Large intestine (tissue), 12 donors: Measurements from ENCODE around the gene PXYLP1. TPM values are rescaled to one million over a fixed set of nuclear protein-coding genes. Genes with fewer than 3 reads are reported as not detected.

Experiments
- DNase-seq, 2 donors: peaks; one replicate each; pipeline versions ENCODE4 v3.0.0 to v3.0.0-alpha.2; 2013
- H3K27ac ChIP-seq: one replicate; pipeline ENCODE4 v1.5.1; 2013; ENCODE audit warnings: low read length
- H3K27me3 ChIP-seq: 2 replicates; pipeline ENCODE4 v1.6.1; 2013; ENCODE audit warnings: low read length; ENCODE audit not compliant: control insufficient read depth, insufficient read depth
- H3K36me3 ChIP-seq: 2 replicates; pipeline ENCODE4 v1.6.1; 2013; ENCODE audit warnings: low read length; ENCODE audit not compliant: control insufficient read depth, insufficient read depth
- H3K4me1 ChIP-seq: one replicate; pipeline ENCODE4 v1.6.1; 2013; ENCODE audit warnings: low read length; ENCODE audit not compliant: control insufficient read depth, insufficient read depth
- H3K4me3 ChIP-seq: one replicate; pipeline ENCODE4 v1.5.1; 2013; ENCODE audit warnings: low read length
- H3K9me3 ChIP-seq: one replicate; pipeline ENCODE4 v1.6.1; 2013; ENCODE audit warnings: mild to moderate bottlenecking, low read depth, low read length, moderate library complexity; ENCODE audit not compliant: control insufficient read depth
- WGBS: methylation state at CpG from one replicate; pipeline ENCODE4 v1.1.5; 2013; ENCODE audit warnings: low lambda C conversion rate; ENCODE audit not compliant: insufficient coverage; 5-methylcytosine and 5-hydroxymethylcytosine counted together
- long read RNA-seq, 11 donors: transcript quantifications; one replicate each; lab custom pipeline, GENCODE V29; 2026
- polyA plus RNA-seq: library from polyadenylated mRNA; unstranded; fragments of 120-200 nt; gene quantifications from one replicate; pipeline ENCODE4 v1.2.1, GENCODE V29; 2013

The PXYLP1 gene
- 20.2 TPM for polyA plus RNA-seq
- long read RNA-seq, donor 1, transcript PXYLP1-201 (6 exons, 3,281 nt) = major isoform, 7 of 7 reads
- long read RNA-seq, donor 1, partial matches to known transcripts = 0 of 7 reads
- long read RNA-seq, donor 1, other reads (novel, unspliced or antisense) = 0 of 7 reads
- long read RNA-seq, donor 2, partial matches to known transcripts = 5 of 9 reads
- long read RNA-seq, donor 2, other reads (novel, unspliced or antisense) = 0 of 9 reads
- long read RNA-seq, donor 3 = 0 reads
- long read RNA-seq, donor 4 = 0 reads
- long read RNA-seq, donor 5, partial matches to known transcripts = 7 of 12 reads
- long read RNA-seq, donor 5, other reads (novel, unspliced or antisense) = 0 of 12 reads
- long read RNA-seq, donor 6, transcript PXYLP1-201 (6 exons, 3,281 nt) = major isoform, 7 of 7 reads
- long read RNA-seq, donor 6, partial matches to known transcripts = 0 of 7 reads
- long read RNA-seq, donor 6, other reads (novel, unspliced or antisense) = 0 of 7 reads
- long read RNA-seq, donor 7, transcript PXYLP1-201 (6 exons, 3,281 nt) = major isoform, 6 of 6 reads
- long read RNA-seq, donor 7, partial matches to known transcripts = 0 of 6 reads
- long read RNA-seq, donor 7, other reads (novel, unspliced or antisense) = 0 of 6 reads
- long read RNA-seq, donor 8, full-length matches to known transcripts = 6 of 6 reads
- long read RNA-seq, donor 8, partial matches to known transcripts = 0 of 6 reads
- long read RNA-seq, donor 8, other reads (novel, unspliced or antisense) = 0 of 6 reads
- long read RNA-seq, donor 9, full-length matches to known transcripts = 3 of 3 reads
- long read RNA-seq, donor 9, partial matches to known transcripts = 0 of 3 reads
- long read RNA-seq, donor 9, other reads (novel, unspliced or antisense) = 0 of 3 reads
- long read RNA-seq, donor 10, transcript PXYLP1-201 (6 exons, 3,281 nt) = major isoform, 5 of 5 reads
- long read RNA-seq, donor 10, partial matches to known transcripts = 0 of 5 reads
- long read RNA-seq, donor 10, other reads (novel, unspliced or antisense) = 0 of 5 reads
- long read RNA-seq, donor 11, partial matches to known transcripts = 0 of 6 reads
- long read RNA-seq, donor 11, other reads (novel, unspliced or antisense) = 0 of 6 reads

DNA sequence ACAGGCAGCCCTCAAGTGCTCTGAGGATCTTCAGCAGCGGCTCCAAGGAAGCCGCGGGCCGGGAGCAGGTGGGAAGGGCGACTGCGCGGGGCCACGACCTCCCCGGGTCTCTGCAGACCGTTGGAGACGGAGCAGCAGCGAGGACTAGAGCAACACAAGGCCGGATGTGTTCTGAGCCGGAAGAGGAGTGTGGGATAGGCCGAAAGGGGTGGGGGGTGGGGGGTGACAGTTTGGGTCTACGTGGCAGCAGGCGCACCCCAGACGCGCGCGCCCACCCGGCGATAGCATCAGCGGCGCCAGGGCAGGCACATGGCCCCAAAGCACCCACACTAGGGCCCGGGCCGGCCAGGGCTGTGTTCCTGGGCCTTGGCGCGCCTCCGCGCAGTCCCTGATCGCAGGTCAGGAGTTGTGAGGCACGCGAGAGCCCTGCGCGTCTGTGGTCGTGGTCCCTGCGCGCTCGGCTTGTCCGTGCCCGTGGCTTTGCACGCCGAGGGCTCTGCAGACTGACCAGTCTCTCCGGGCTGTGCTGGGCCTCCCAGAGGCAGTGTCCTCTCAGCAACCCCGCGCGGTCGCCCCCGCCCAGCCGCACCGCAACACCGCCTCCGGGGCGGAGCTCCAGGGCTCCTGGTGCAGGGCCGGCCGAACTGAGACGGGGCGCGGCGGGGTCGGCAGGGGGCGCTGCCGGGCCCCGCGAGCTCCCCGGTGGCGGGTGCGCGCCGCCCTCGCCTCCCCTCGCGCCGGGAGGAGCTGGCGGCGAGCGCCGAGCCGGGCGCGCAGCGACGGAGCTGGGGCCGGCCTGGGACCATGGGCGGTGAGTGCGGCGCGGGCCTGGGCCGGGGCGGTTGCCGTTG is at the start of gene PXYLP1:
TSS of gene PXYLP1 (plus strand) at position 725 of the 851 bp plus-strand sequence. CDS start 28,351 bp downstream, outside the sequence.
- DNase-seq = peak; percentile 88 to 95
- H3K36me3 ChIP-seq = no peaks in the 10 kb centered on the region
- peaks cover 4% of the 10 kb centered on the region for H3K9me3 ChIP-seq
- peak within 1 kb of the TSS; percentile 84 for H3K4me3 ChIP-seq
- WGBS = no CpG with 5 or more reads among the region's 92 CpGs
- H3K27me3 ChIP-seq = no peaks in the 10 kb centered on the region
- peaks cover 35% of the 10 kb centered on the region for H3K4me1 ChIP-seq
- H3K27ac ChIP-seq = peak within 1 kb of the TSS; percentile 72

DNA sequence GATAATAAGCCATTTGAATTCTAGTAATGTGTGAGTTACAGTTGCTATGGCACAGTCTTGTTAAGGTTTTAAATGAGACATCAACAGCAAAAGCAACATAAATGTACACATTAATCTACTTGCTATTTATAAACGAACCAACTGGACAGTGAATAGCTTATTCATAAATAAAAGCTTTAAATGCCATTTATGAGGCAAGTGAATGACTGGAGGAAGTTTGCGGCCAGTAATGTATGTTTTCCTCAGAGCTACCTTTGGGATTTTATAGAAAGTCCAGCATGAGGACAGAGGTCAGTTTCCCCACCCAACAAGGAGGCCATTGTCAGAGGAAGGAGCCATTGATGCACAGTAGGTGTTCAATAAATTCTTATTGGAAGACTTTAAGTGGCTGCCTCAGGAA is 48.0 kb upstream of the PXYLP1 start:
- H3K4me3 ChIP-seq = no peak overlapping the region
- DNase-seq = no peak
- no peak overlapping the region for H3K27ac ChIP-seq
- H3K4me1 ChIP-seq = no peaks in the 10 kb centered on the region
- no peaks in the 10 kb centered on the region for H3K9me3 ChIP-seq
- peaks cover 2% of the 10 kb centered on the region for H3K27me3 ChIP-seq
- H3K36me3 ChIP-seq = no peaks in the 10 kb centered on the region
- WGBS = 40% methylated on average over 1 of the region's 2 CpGs

DNA sequence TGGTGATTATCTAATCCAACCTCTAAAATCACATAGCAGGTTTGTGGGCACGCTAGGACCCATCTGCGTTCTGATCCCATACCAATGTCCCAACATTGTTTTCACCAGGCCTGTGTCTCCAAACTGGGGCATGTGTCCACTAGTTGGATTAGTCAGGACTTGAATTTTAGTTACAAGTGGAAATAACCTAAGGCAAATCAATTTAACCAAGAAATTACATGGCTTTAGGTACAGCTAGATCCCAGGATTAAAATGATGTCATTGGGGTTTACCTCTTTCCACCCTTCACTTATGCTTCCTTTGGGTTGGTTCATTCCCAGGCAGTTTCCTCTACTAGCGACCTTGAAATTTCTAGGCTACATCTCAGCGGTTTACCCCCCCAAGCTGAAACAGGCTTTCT is 47.2 kb upstream of the PXYLP1 start:
- DNase-seq = no peak
- H3K27me3 ChIP-seq = peaks cover 2% of the 10 kb centered on the region
- H3K9me3 ChIP-seq = no peaks in the 10 kb centered on the region
- H3K4me1 ChIP-seq = no peaks in the 10 kb centered on the region
- no peak overlapping the region for H3K27ac ChIP-seq
- no peak overlapping the region for H3K4me3 ChIP-seq
- WGBS = 57% methylated on average over 2 of the region's 4 CpGs
- no peaks in the 10 kb centered on the region for H3K36me3 ChIP-seq

DNA sequence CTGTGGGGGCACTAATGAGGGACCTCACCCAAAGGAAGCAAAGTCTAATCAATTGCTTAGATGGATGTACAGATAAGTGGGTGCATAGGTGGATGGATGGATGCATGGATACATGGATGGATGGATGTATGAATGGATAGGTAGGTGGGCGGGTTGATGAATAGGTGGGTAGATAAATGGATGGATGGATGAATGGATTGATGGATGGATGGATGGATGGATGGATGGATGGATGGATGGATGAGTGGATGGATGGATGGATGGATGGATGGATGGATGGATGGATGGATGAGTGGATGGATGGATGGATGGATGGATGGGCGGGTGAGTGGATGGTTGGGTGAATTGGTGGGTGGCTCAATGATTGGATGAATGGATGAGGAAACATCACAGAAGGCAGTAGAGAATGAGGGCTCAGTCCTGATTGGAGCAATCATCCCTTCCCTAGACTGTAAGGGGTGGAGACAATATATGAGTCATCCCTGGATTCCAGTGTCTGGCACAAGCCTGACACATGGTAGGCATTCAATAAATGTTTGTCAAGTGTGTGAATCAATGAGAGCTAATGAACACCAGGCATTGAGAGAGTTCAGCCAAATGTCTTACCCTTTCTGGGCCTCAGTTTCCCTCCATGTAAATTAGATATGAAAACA is 40.4 kb upstream of the PXYLP1 start:
- H3K36me3 ChIP-seq = no peaks in the 10 kb centered on the region
- no peak overlapping the region for H3K4me3 ChIP-seq
- 100% methylated on average over 1 of the region's 2 CpGs for WGBS
- no peak for DNase-seq
- peaks cover 12% of the 10 kb centered on the region for H3K27me3 ChIP-seq
- no peaks in the 10 kb centered on the region for H3K4me1 ChIP-seq
- no peaks in the 10 kb centered on the region for H3K9me3 ChIP-seq
- H3K27ac ChIP-seq = no peak overlapping the region

DNA sequence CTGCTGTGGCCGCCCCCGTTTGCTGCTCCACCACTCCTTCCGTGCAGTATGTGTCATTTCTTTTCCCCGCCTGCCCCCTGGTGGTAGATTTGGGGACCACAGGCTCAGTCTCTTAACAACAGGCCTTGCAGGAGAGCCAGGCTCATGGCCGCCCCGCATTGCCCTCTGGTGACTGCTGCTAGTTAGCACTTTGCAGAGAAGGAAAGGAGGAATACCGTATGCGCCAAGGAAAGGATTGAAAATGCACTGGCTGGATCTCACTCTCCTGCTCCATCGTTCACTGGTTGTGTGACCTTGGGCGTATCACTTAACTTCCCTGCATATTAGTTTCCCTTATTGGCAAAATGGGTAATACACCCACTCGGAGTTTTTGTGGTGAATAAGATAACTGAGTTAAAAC is 39.3 kb upstream of the PXYLP1 start:
- WGBS = no CpG with 5 or more reads among the region's 11 CpGs
- Histone ChIP-seq H3K4me3 (no peak overlapping the region), H3K27me3 (peaks cover 12% of the 10 kb centered on the region), H3K9me3 (no peaks in the 10 kb centered on the region), H3K4me1 (no peaks in the 10 kb centered on the region), H3K27ac (no peak overlapping the region), H3K36me3 (no peaks in the 10 kb centered on the region)
- peak; percentile 88 to 94 for DNase-seq

GRCh38 chr3:141193066-141193830 is 38.4 kb upstream of the PXYLP1 start:
- Histone ChIP-seq H3K9me3 (no peaks in the 10 kb centered on the region), H3K27me3 (peaks cover 10% of the 10 kb centered on the region), H3K27ac (no peak overlapping the region), H3K4me1 (no peaks in the 10 kb centered on the region), H3K4me3 (no peak overlapping the region), H3K36me3 (no peaks in the 10 kb centered on the region)
- 59% methylated on average over 4 of the region's 13 CpGs for WGBS
- DNase-seq = no peak

DNA sequence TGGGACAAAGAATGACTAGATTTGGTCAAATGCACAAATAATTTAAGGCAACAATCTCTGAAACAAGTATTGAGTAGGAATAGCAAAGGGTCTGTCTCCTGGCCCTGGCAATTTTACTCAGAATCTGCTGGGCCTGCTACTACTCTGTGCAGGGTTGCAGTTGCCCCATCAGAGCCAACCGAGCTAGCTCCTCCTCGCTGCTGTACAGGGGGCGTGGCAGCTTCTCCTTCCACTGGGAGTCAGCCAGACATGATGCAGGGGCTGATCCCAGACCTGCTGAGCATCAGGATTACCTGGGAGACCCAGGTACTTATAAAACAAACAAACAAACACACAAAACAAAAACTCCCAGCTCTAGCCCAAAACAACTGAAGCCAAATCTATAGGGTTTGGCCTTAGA is 30.5 kb upstream of the PXYLP1 start:
- Histone ChIP-seq H3K4me3 (no peak overlapping the region), H3K4me1 (peaks cover 4% of the 10 kb centered on the region), H3K9me3 (no peaks in the 10 kb centered on the region), H3K27me3 (no peaks in the 10 kb centered on the region), H3K27ac (no peak overlapping the region), H3K36me3 (no peaks in the 10 kb centered on the region)
- no CpG with 5 or more reads among the region's 3 CpGs for WGBS
- DNase-seq = no peak

DNA sequence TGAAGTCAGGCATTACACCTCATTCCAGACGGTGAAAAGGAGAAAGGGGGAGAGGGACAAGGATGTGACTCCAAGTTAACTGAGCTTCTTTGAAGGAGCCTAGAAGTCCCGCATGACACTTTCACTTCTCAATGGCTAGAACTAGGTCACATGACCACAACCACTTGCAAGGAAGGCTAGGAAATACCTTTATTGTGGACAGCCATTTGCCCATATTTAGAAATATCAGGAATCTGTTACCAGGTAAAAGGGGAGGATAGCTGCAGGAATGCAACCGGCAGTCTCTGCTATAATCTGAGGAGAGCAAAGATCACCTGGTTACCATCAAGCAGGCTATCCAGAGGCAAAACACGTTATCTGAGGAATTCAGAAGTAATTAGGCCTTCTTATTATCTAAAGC is 28.9 kb upstream of the PXYLP1 start:
- H3K9me3 ChIP-seq = no peaks in the 10 kb centered on the region
- peaks cover 4% of the 10 kb centered on the region for H3K4me1 ChIP-seq
- DNase-seq = peak; percentile 45 to 57
- H3K36me3 ChIP-seq = no peaks in the 10 kb centered on the region
- no peaks in the 10 kb centered on the region for H3K27me3 ChIP-seq
- no peak overlapping the region for H3K4me3 ChIP-seq
- no CpG with 5 or more reads among the region's 4 CpGs for WGBS
- H3K27ac ChIP-seq = no peak overlapping the region

GRCh38 chr3:141203866-141204265 is 27.8 kb upstream of the PXYLP1 start:
- H3K27ac ChIP-seq = no peak overlapping the region
- no peaks in the 10 kb centered on the region for H3K27me3 ChIP-seq
- no peaks in the 10 kb centered on the region for H3K9me3 ChIP-seq
- H3K4me1 ChIP-seq = peaks cover 4% of the 10 kb centered on the region
- DNase-seq = no peak
- 100% methylated on average over 1 of the region's 4 CpGs for whole genome bisulfite sequencing
- H3K36me3 ChIP-seq = no peaks in the 10 kb centered on the region
- H3K4me3 ChIP-seq = no peak overlapping the region
